ENCODE measurements around the gene RPL18A.

DNA sequence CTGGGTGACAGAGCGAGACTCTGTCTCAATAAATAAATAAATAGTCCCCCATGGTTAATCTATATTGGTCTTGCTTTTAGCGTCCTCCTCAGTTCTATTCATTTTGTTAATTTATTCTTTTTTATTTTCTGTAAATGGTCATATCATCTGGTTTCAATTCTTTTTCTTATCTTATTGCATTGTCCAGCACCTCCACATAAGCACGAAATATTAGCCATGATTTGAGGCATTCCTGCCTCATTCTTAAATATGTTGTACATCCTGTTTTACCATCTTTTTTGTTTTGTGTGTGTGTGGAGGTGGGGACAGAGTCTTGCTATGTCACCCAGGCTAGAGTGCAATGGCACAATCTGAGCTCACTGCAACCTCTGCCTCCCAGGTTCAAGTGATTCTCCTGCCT, 48.5 kb downstream of the RPL18A start:
- TF ChIP-seq POLR2A (IDR thresholded peaks at IDR 0.05) (no peak), CTCF (IDR thresholded peaks at IDR 0.05) (no peak)
